Thoracic aorta (tissue), 2 donors: ENCODE results near the gene ALPP. TPM values are rescaled to one million over a fixed set of nuclear protein-coding genes. Genes with fewer than 3 reads are reported as not detected.
"Not testable (repeated sequence)": the region's sequence is repeated elsewhere in the genome, so short reads cannot be mapped to it uniquely, and the experiment has no call there.

Experiments used
- ATAC-seq: fragments of 150-250 bp; one replicate; pipeline ENCODE4 v1.8.0; 2017; ENCODE audit warnings: low read depth; ENCODE audit not compliant: insufficient number of reproducible peaks, low FRiP score
- DNase-seq: peaks from one replicate; pipeline ENCODE4 v3.0.0-alpha.2; 2020; ENCODE audit warnings: low spot score
- H3K27ac ChIP-seq, 2 donors: fragments of 200-600 bp; sonication (generic); 1 replicate in 1 of 2; 2 replicates in 1 of 2; pipeline ENCODE4 v1.5.1; 2016; ENCODE audit warnings: mild to moderate bottlenecking in 2 of 2, moderate library complexity in 2 of 2
- H3K27me3 ChIP-seq: fragments of 200-600 bp; sonication (generic); replicated peaks from 2 replicates; pipeline ENCODE4 v1.6.0; 2016; ENCODE audit warnings: mild to moderate bottlenecking; ENCODE audit not compliant: insufficient read depth
- H3K36me3 ChIP-seq: fragments of 200-600 bp; sonication (generic); one replicate; pipeline ENCODE4 v1.5.1; 2016
- H3K4me1 ChIP-seq, 2 donors: fragments of 200-600 bp; sonication (generic); 1 replicate in 1 of 2; 2 replicates in 1 of 2; pipeline versions ENCODE4 v1.5.1 to v1.6.0; 2016; ENCODE audit warnings: low read depth in 2 of 2, mild to moderate bottlenecking in 1 of 2; ENCODE audit not compliant: control insufficient read depth in 1 of 2
- H3K4me3 ChIP-seq: fragments of 200-600 bp; sonication (generic); 2 replicates; pipeline ENCODE4 v1.5.1; 2016; ENCODE audit warnings: mild to moderate bottlenecking
- H3K9me3 ChIP-seq: fragments of 200-600 bp; sonication (generic); 2 replicates; pipeline ENCODE4 v1.5.1; 2016
- total RNA-seq, 2 donors: library from RNA; depleted of rRNA; stranded (reverse); fragments of >200 nt; gene quantifications; one replicate each; pipeline versions ENCODE4 v1.1.0 to v1.2.3, GENCODE V29; 2016
- TF ChIP-seq, protein P1 (sequence below): fragments of 200-600 bp; sonication (generic); IDR thresholded peaks from one replicate; pipeline ENCODE4 v1.5.1; 2019; ENCODE audit warnings: antibody characterized with exemption

Gene ALPP
- total RNA-seq, 2 donors from 2014 or later, result not detected

DNA sequence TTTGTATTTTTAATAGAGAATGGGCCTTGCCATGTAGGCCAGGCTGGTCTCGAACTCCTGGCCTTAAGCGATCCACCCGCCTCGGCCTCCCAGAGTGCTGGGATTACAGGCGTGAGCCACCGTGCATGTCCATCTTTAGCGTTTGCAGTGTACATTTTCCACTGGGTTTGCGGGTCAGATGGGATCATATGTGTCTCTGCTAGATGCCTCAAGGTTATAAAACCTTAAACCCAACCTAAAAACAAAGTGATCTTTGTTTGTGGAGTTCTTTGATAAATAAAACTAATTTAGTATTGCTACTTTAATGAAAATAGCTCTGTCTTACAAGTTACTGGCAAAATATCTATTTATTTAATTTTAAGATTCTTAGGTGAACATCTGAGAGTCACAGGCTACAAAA, 15.0 kb downstream of the ALPP start:
- ATAC-seq (no peak), DNase-seq (no peak)
- Histone ChIP-seq H3K9me3 (no peaks in the 10 kb centered on the region), H3K36me3 (no peaks in the 10 kb centered on the region), H3K4me3 (no peak overlapping the region), H3K27me3 (no peaks in the 10 kb centered on the region), H3K4me1 (no peaks in the 10 kb centered on the region), H3K27ac (no peak overlapping the region)
- TF ChIP-seq, protein P1, sequence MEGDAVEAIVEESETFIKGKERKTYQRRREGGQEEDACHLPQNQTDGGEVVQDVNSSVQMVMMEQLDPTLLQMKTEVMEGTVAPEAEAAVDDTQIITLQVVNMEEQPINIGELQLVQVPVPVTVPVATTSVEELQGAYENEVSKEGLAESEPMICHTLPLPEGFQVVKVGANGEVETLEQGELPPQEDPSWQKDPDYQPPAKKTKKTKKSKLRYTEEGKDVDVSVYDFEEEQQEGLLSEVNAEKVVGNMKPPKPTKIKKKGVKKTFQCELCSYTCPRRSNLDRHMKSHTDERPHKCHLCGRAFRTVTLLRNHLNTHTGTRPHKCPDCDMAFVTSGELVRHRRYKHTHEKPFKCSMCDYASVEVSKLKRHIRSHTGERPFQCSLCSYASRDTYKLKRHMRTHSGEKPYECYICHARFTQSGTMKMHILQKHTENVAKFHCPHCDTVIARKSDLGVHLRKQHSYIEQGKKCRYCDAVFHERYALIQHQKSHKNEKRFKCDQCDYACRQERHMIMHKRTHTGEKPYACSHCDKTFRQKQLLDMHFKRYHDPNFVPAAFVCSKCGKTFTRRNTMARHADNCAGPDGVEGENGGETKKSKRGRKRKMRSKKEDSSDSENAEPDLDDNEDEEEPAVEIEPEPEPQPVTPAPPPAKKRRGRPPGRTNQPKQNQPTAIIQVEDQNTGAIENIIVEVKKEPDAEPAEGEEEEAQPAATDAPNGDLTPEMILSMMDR, result no peak

GRCh38 chr2:232394431-232394830, 15.9 kb downstream of the ALPP start:
- not testable (repeated sequence) for H3K36me3 ChIP-seq, DNase-seq, H3K27me3 ChIP-seq

GRCh38 chr2:232395586-232395985, 17.0 kb downstream of the ALPP start:
- H3K4me1 ChIP-seq, result no peaks in the 10 kb centered on the region
- ATAC-seq, result no peak
- no peak for DNase-seq
- no peak overlapping the region for H3K27ac ChIP-seq
- no peaks in the 10 kb centered on the region for H3K9me3 ChIP-seq
- H3K4me3 ChIP-seq, result no peak overlapping the region
- H3K27me3 ChIP-seq, result no peaks in the 10 kb centered on the region
- no peaks in the 10 kb centered on the region for H3K36me3 ChIP-seq
- TF ChIP-seq, protein P1, result no peak

More at GRCh38 chr2:232394431-232394830, 15.9 kb downstream of the ALPP start:
- not testable (repeated sequence) for H3K4me1 ChIP-seq, H3K9me3 ChIP-seq, H3K27ac ChIP-seq, H3K4me3 ChIP-seq, ATAC-seq

- TF ChIP-seq, protein P1, result no peak
- H3K27ac ChIP-seq, result no peak overlapping the region
- H3K36me3 ChIP-seq, result no peaks in the 10 kb centered on the region
- no peaks in the 10 kb centered on the region for H3K27me3 ChIP-seq
- ATAC-seq (no peak), DNase-seq (no peak)
- no peaks in the 10 kb centered on the region for H3K4me1 ChIP-seq
- no peak overlapping the region for H3K4me3 ChIP-seq
- no peaks in the 10 kb centered on the region for H3K9me3 ChIP-seq
Measured at GRCh38 chr2:232396683-232397082, 18.1 kb downstream of the ALPP start.

DNA sequence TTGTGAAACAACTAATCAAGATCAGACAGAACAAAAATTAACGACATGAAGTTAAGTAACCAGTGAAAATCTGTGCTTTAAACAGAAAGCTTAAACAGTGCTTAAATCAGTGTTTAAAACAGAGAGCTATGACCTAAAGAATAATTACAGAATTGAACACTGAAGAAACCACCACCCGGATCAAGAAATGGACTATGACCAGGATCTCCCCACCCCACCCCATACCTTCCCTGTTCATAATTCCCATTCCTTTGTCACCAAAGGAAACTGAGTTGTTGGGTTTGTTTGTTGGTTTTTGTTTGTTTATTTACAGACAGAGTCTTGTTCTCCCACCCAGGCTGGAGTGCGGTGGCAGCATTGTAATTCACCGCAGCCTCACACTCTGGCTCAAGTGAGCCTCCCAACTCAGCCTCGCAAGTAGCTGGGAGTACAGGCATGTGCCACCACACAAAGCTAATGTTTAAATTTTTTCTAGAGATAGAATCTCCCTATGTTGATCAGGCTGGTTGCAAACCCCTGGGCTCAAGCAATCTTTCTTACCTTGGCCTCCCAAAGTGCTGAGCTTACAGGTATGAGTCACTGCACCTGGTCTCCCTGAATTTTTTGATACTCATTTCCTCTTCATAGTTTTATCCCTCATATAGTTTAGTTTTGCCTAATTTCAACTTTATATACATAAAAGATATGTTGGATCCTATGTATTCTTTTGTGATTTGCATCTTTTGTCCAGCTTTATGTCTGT, 19.9 kb downstream of the ALPP start:
- no peak overlapping the region for H3K4me3 ChIP-seq
- H3K9me3 ChIP-seq, result no peaks in the 10 kb centered on the region
- H3K27ac ChIP-seq, result no peak overlapping the region
- no peak for DNase-seq
- ATAC-seq, result no peak
- no peaks in the 10 kb centered on the region for H3K36me3 ChIP-seq
- no peaks in the 10 kb centered on the region for H3K4me1 ChIP-seq
- H3K27me3 ChIP-seq, result no peaks in the 10 kb centered on the region
- TF ChIP-seq, protein P1, result no peak
